Spleen (tissue), 7 donors: ENCODE data around the gene USP5.

Experiments used
- POLR2A ChIP-seq, 3 donors: fragments of 450-650 bp; IDR thresholded peaks; one replicate each; pipeline ENCODE4 v1.5.1; 2017; ENCODE audit warnings: antibody characterized with exemption in 3 of 3, mild to moderate bottlenecking in 1 of 3
- POLR2AphosphoS5 ChIP-seq, 3 donors: sonication (generic); formaldehyde crosslinking; IDR thresholded peaks; one replicate each; pipeline ENCODE4 v1.5.1; 2017; ENCODE audit warnings: antibody characterized with exemption in 3 of 3
- TF ChIP-seq, protein P1 (sequence below), 11 experiments: fragments of 200-600 bp in 7 of 11; fragments of 450-650 bp in 4 of 11; sonication (generic) in 4 of 11; IDR thresholded peaks in 8 of 11; conservative IDR thresholded peaks in 3 of 11; 1 replicate in 7 of 11; 2 replicates in 4 of 11; pipeline versions ENCODE4 v1.4.0 to v1.8.0; 2016 to 2021; ENCODE audit warnings: antibody characterized with exemption in 11 of 11, inconsistent platforms in 4 of 11, mild to moderate bottlenecking in 1 of 11
- donor health status: DM: no; HTN: no; CAD: no; lungs with moderate emphysema.
- donor health status: DM: no; HTN: no; CAD: no.
- donor health status: DM: no; HTN: no; CAD: no.

DNA sequence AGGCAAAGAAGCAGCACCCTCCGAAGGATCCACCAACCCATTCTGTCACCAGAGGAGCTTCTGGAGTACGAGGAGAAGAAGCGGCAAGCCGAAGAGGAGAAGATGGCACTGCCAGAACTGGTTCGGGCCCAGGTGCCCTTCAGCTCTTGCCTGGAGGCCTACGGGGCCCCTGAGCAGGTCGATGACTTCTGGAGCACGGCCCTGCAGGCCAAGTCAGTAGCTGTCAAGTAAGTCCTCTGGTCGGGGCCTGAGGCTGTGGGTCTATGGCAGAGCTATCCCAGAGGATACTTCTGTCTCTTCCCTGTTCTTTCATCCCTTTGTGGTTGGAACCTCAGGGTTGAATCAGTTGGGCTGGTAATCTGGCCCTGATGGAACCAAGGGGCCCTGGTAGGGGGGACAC lies 9.4 kb downstream of the USP5 start:
- TF ChIP-seq, protein P1, sequence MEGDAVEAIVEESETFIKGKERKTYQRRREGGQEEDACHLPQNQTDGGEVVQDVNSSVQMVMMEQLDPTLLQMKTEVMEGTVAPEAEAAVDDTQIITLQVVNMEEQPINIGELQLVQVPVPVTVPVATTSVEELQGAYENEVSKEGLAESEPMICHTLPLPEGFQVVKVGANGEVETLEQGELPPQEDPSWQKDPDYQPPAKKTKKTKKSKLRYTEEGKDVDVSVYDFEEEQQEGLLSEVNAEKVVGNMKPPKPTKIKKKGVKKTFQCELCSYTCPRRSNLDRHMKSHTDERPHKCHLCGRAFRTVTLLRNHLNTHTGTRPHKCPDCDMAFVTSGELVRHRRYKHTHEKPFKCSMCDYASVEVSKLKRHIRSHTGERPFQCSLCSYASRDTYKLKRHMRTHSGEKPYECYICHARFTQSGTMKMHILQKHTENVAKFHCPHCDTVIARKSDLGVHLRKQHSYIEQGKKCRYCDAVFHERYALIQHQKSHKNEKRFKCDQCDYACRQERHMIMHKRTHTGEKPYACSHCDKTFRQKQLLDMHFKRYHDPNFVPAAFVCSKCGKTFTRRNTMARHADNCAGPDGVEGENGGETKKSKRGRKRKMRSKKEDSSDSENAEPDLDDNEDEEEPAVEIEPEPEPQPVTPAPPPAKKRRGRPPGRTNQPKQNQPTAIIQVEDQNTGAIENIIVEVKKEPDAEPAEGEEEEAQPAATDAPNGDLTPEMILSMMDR (IDR thresholded peaks at IDR 0.05 in 8 of 11, conservative IDR thresholded peaks at IDR 0.05 in 3 of 11) = no peak
- TF ChIP-seq POLR2AphosphoS5 (IDR thresholded peaks at IDR 0.05) = no peak
- TF ChIP-seq POLR2A (IDR thresholded peaks at IDR 0.05) = no peak
